Measurements from ENCODE around the gene AP2A2. TPM values are rescaled to one million over a fixed set of nuclear protein-coding genes. Genes with fewer than 3 reads are reported as not detected.

Gene AP2A2
- total RNA-seq, 1 experiment from 2014 or later, result 47.1 TPM

DNA sequence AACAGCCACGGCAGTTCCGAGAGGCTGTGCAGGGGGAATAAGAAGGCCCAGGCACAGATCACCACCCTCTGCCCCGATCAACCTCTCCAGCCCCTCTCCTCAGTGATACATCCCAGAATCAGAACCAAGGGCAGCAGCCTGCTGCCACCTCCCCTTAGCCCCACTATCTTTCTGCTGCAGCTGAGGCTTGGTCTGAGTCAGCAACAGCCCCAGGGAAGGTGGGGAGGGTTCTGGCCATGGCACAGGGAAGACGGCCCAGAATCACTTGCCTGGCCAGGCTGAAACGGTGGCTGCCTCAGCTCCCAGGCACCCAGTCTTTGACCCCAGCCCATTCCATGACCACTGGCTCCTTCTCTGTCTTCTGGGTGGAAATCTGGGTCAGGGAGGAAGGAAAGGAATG, 17.4 kb upstream of the AP2A2 start (continued):
- TF ChIP-seq TCF7 (CRISPR knock-in tag; IDR thresholded peaks at IDR 0.05; ENCODE audit: low read depth), result no peak
- no peak for TF ChIP-seq ATF2 (CRISPR knock-in tag; IDR thresholded peaks at IDR 0.05; ENCODE audit: borderline replicate concordance, low read depth)
- TF ChIP-seq TEAD4 (CRISPR knock-in tag; IDR thresholded peaks at IDR 0.05), result no peak
- TF ChIP-seq ATF1 (CRISPR knock-in tag; IDR thresholded peaks at IDR 0.05), result no peak

- Mint-ChIP-seq H3K4me3 (peak overlapping the region; percentile 85), H3K27me3 (ENCODE audit: low read depth) (no peaks in the 10 kb centered on the region), H3K27ac (no peak overlapping the region), H3K36me3 (peaks cover 9% of the 10 kb centered on the region), H3K9me3 (no peaks in the 10 kb centered on the region), H3K4me1 (peaks cover 12% of the 10 kb centered on the region)
- ChIA-PET CTCF (interaction anchor here (0.7 to 3.1 kb wide), 4 partner anchors 11 to 67 kb away, joined by 4 to 20 read pairs (median 6); partner anchors contain the start of gene AP2A2), POLR2A (interaction anchor here (0.6 kb wide), 1 partner anchor 146 kb away, joined by 3 read pairs; no protein-coding TSS in a partner anchor)
- DNase-seq (ENCODE audit: low spot score) (no peak), ATAC-seq (no peak)
- TF ChIP-seq, protein P1, sequence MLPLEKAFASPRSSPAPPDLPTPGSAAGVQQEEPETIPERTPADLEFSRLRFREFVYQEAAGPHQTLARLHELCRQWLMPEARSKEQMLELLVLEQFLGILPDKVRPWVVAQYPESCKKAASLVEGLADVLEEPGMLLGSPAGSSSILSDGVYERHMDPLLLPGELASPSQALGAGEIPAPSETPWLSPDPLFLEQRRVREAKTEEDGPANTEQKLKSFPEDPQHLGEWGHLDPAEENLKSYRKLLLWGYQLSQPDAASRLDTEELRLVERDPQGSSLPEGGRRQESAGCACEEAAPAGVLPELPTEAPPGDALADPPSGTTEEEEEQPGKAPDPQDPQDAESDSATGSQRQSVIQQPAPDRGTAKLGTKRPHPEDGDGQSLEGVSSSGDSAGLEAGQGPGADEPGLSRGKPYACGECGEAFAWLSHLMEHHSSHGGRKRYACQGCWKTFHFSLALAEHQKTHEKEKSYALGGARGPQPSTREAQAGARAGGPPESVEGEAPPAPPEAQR (CRISPR knock-in tag; IDR thresholded peaks at IDR 0.05), result no peak
- TF ChIP-seq PRDM15 (CRISPR knock-in tag; IDR thresholded peaks at IDR 0.05) (no peak), ZNF138 (CRISPR knock-in tag; conservative IDR thresholded peaks at IDR 0.05) (no peak), NFE2L1 (CRISPR knock-in tag; IDR thresholded peaks at IDR 0.05) (no peak), E2F1 (CRISPR knock-in tag; IDR thresholded peaks at IDR 0.05) (no peak), EMX1 (CRISPR knock-in tag; IDR thresholded peaks at IDR 0.05) (no peak), CTCF (IDR thresholded peaks at IDR 0.05) (no peak), PRRX2 (CRISPR knock-in tag; IDR thresholded peaks at IDR 0.05) (no peak), ELF4 (CRISPR knock-in tag; IDR thresholded peaks at IDR 0.05; ENCODE audit: low read depth) (no peak), GRHL2 (CRISPR knock-in tag; IDR thresholded peaks at IDR 0.05; ENCODE audit: insufficient replicate concordance, severe bottlenecking) (no peak), CREM (CRISPR knock-in tag; IDR thresholded peaks at IDR 0.05) (no peak), AFF4 (CRISPR knock-in tag; IDR thresholded peaks at IDR 0.05; ENCODE audit: borderline replicate concordance) (no peak), MXD4 (CRISPR knock-in tag; IDR thresholded peaks at IDR 0.05; ENCODE audit: borderline replicate concordance) (no peak)
- TF ChIP-seq, protein P2, sequence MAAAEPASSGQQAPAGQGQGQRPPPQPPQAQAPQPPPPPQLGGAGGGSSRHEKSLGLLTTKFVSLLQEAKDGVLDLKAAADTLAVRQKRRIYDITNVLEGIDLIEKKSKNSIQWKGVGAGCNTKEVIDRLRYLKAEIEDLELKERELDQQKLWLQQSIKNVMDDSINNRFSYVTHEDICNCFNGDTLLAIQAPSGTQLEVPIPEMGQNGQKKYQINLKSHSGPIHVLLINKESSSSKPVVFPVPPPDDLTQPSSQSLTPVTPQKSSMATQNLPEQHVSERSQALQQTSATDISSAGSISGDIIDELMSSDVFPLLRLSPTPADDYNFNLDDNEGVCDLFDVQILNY (CRISPR knock-in tag; IDR thresholded peaks at IDR 0.05), result no peak
Measured at GRCh38 chr11:909406-909805, 16.3 kb upstream of the AP2A2 start.

Measured in WTC11 (cell line).